ENCODE results near the gene MYO7B. TPM values are rescaled to one million over a fixed set of nuclear protein-coding genes. Genes with fewer than 3 reads are reported as not detected.

The MYO7B gene
- total RNA-seq, 1 donor from 2014 or later: 5.2 TPM

GRCh38 chr2:127649100-127649611 is 113.7 kb downstream of the MYO7B start:
- Histone ChIP-seq H3K9me3 (no peaks in the 10 kb centered on the region), H3K4me1 (peaks cover 59% of the 10 kb centered on the region), H3K27me3 (ENCODE audit: low read depth) (no peaks in the 10 kb centered on the region), H3K4me3 (no peak overlapping the region), H3K36me3 (peaks cover 18% of the 10 kb centered on the region), H3K27ac (peak overlapping the region; percentile 51)
- no peak for TF ChIP-seq CTCF (IDR thresholded peaks at IDR 0.05)
- ATAC-seq: peak in 1 of 2 donors; percentile 78
- DNase-seq: peak; percentile 51
- intact Hi-C loops (cut with DNase I): no loop called here

- H3K4me1 ChIP-seq: peaks cover 59% of the 10 kb centered on the region
Observed at GRCh38 chr2:127649684-127650040, 114.2 kb downstream of the MYO7B start.

GRCh38 chr2:127650041-127650784 is 114.7 kb downstream of the MYO7B start:
- peak; percentile 37 for DNase-seq

More at GRCh38 chr2:127649684-127650040, 114.2 kb downstream of the MYO7B start:
- peak; percentile 71 for DNase-seq
- peak; percentile 90 for TF ChIP-seq CTCF (IDR thresholded peaks at IDR 0.05)
- peaks cover 23% of the 10 kb centered on the region for H3K36me3 ChIP-seq
- H3K27me3 ChIP-seq (ENCODE audit: low read depth): no peaks in the 10 kb centered on the region
- H3K9me3 ChIP-seq: no peaks in the 10 kb centered on the region
- H3K27ac ChIP-seq: peak overlapping the region; percentile 51
- ATAC-seq: peak; percentile 74 to 79
- no peak overlapping the region for H3K4me3 ChIP-seq
- intact Hi-C loops (cut with DNase I): no loop called here

GRCh38 chr2:127650785-127651380 is 115.4 kb downstream of the MYO7B start:
- Histone ChIP-seq H3K36me3 (peaks cover 30% of the 10 kb centered on the region), H3K27me3 (ENCODE audit: low read depth) (no peaks in the 10 kb centered on the region), H3K4me3 (no peak overlapping the region), H3K9me3 (no peaks in the 10 kb centered on the region), H3K27ac (peak overlapping the region; percentile 51), H3K4me1 (peaks cover 69% of the 10 kb centered on the region)
- intact Hi-C loops (cut with DNase I): no loop called here
- DNase-seq (peak; percentile 45), ATAC-seq (no peak)
- TF ChIP-seq CTCF (IDR thresholded peaks at IDR 0.05): no peak

More at GRCh38 chr2:127650041-127650784, 114.7 kb downstream of the MYO7B start:
- Histone ChIP-seq H3K4me1 (peaks cover 64% of the 10 kb centered on the region), H3K9me3 (no peaks in the 10 kb centered on the region), H3K27ac (peak overlapping the region; percentile 51), H3K4me3 (no peak overlapping the region), H3K36me3 (peaks cover 25% of the 10 kb centered on the region), H3K27me3 (ENCODE audit: low read depth) (no peaks in the 10 kb centered on the region)
- TF ChIP-seq CTCF (IDR thresholded peaks at IDR 0.05): peak; percentile 12
- no peak for ATAC-seq
- intact Hi-C loops (cut with DNase I): no loop called here

- Histone ChIP-seq H3K27me3 (ENCODE audit: low read depth) (no peaks in the 10 kb centered on the region), H3K4me3 (no peak overlapping the region), H3K4me1 (peaks cover 69% of the 10 kb centered on the region), H3K9me3 (no peaks in the 10 kb centered on the region), H3K27ac (no peak overlapping the region), H3K36me3 (peaks cover 31% of the 10 kb centered on the region)
- TF ChIP-seq CTCF (IDR thresholded peaks at IDR 0.05): no peak
- no peak for ATAC-seq
- peak; percentile 49 for DNase-seq
- intact Hi-C loops (cut with DNase I): no loop called here
Observed at GRCh38 chr2:127651381-127651809, 115.9 kb downstream of the MYO7B start.
